ENCODE results near the gene LIPJ.

LIPJ gene

GRCh38 chr10:88617772-88618300 lies 31.3 kb downstream of the LIPJ start:
- Histone ChIP-seq H2AFZ (ENCODE audit: low read depth, low read length) (no peak overlapping the region), H3K4me1 (ENCODE audit: insufficient read depth, low read length) (no peaks in the 10 kb centered on the region), H3K4me3 (ENCODE audit: low read length) (no peak overlapping the region), H3K36me3 (ENCODE audit: insufficient read depth, low read length) (no peaks in the 10 kb centered on the region), H3K27me3 (ENCODE audit: insufficient read depth, low read length) (no peaks in the 10 kb centered on the region), H3K9me3 (ENCODE audit: low read length) (no peaks in the 10 kb centered on the region)

- no peaks in the 10 kb centered on the region for H3K27me3 ChIP-seq (ENCODE audit: insufficient read depth, low read length)
- no peaks in the 10 kb centered on the region for H3K9me3 ChIP-seq (ENCODE audit: low read length)
- no peak overlapping the region for H3K4me3 ChIP-seq (ENCODE audit: low read length)
- H2AFZ ChIP-seq (ENCODE audit: low read depth, low read length): no peak overlapping the region
- no peaks in the 10 kb centered on the region for H3K36me3 ChIP-seq (ENCODE audit: insufficient read depth, low read length)
- H3K4me1 ChIP-seq (ENCODE audit: insufficient read depth, low read length): no peaks in the 10 kb centered on the region
Measured at GRCh38 chr10:88618496-88618895, 31.9 kb downstream of the LIPJ start.

- H3K4me1 ChIP-seq (ENCODE audit: insufficient read depth, low read length): no peaks in the 10 kb centered on the region
- no peaks in the 10 kb centered on the region for H3K27me3 ChIP-seq (ENCODE audit: insufficient read depth, low read length)
Measured at GRCh38 chr10:88620441-88620840, 33.9 kb downstream of the LIPJ start.

GRCh38 chr10:88623835-88624234 lies 37.3 kb downstream of the LIPJ start:
- H3K36me3 ChIP-seq (ENCODE audit: insufficient read depth, low read length): no peaks in the 10 kb centered on the region
- H3K27me3 ChIP-seq (ENCODE audit: insufficient read depth, low read length): no peaks in the 10 kb centered on the region
- H3K4me1 ChIP-seq (ENCODE audit: insufficient read depth, low read length): no peaks in the 10 kb centered on the region
- H2AFZ ChIP-seq (ENCODE audit: low read depth, low read length): no peak overlapping the region
- no peak overlapping the region for H3K4me3 ChIP-seq (ENCODE audit: low read length)
- no peaks in the 10 kb centered on the region for H3K9me3 ChIP-seq (ENCODE audit: low read length)

More at GRCh38 chr10:88620441-88620840, 33.9 kb downstream of the LIPJ start:
- no peak overlapping the region for H2AFZ ChIP-seq (ENCODE audit: low read depth, low read length)
- no peak overlapping the region for H3K4me3 ChIP-seq (ENCODE audit: low read length)
- H3K9me3 ChIP-seq (ENCODE audit: low read length): no peaks in the 10 kb centered on the region
- H3K36me3 ChIP-seq (ENCODE audit: insufficient read depth, low read length): no peaks in the 10 kb centered on the region

GRCh38 chr10:88624840-88625239 lies 38.3 kb downstream of the LIPJ start:
- no peaks in the 10 kb centered on the region for H3K27me3 ChIP-seq (ENCODE audit: insufficient read depth, low read length)
- H3K36me3 ChIP-seq (ENCODE audit: insufficient read depth, low read length): no peaks in the 10 kb centered on the region
- H3K4me3 ChIP-seq (ENCODE audit: low read length): no peak overlapping the region
- no peaks in the 10 kb centered on the region for H3K9me3 ChIP-seq (ENCODE audit: low read length)
- no peaks in the 10 kb centered on the region for H3K4me1 ChIP-seq (ENCODE audit: insufficient read depth, low read length)
- no peak overlapping the region for H2AFZ ChIP-seq (ENCODE audit: low read depth, low read length)

- no peaks in the 10 kb centered on the region for H3K36me3 ChIP-seq (ENCODE audit: insufficient read depth, low read length)
- H3K4me1 ChIP-seq (ENCODE audit: insufficient read depth, low read length): no peaks in the 10 kb centered on the region
- no peak overlapping the region for H2AFZ ChIP-seq (ENCODE audit: low read depth, low read length)
- no peaks in the 10 kb centered on the region for H3K27me3 ChIP-seq (ENCODE audit: insufficient read depth, low read length)
- no peaks in the 10 kb centered on the region for H3K9me3 ChIP-seq (ENCODE audit: low read length)
- H3K4me3 ChIP-seq (ENCODE audit: low read length): no peak overlapping the region
Measured at GRCh38 chr10:88640186-88640585, 53.6 kb downstream of the LIPJ start.

- H3K4me1 ChIP-seq (ENCODE audit: insufficient read depth, low read length): no peaks in the 10 kb centered on the region
Measured at GRCh38 chr10:88642209-88642608, 55.6 kb downstream of the LIPJ start.

GRCh38 chr10:88642963-88643362 lies 56.4 kb downstream of the LIPJ start:
- H3K9me3 ChIP-seq (ENCODE audit: low read length): no peaks in the 10 kb centered on the region
- no peaks in the 10 kb centered on the region for H3K36me3 ChIP-seq (ENCODE audit: insufficient read depth, low read length)
- no peak overlapping the region for H3K4me3 ChIP-seq (ENCODE audit: low read length)
- H2AFZ ChIP-seq (ENCODE audit: low read depth, low read length): no peak overlapping the region
- H3K4me1 ChIP-seq (ENCODE audit: insufficient read depth, low read length): no peaks in the 10 kb centered on the region
- no peaks in the 10 kb centered on the region for H3K27me3 ChIP-seq (ENCODE audit: insufficient read depth, low read length)

More at GRCh38 chr10:88642209-88642608, 55.6 kb downstream of the LIPJ start:
- no peak overlapping the region for H2AFZ ChIP-seq (ENCODE audit: low read depth, low read length)
- no peaks in the 10 kb centered on the region for H3K9me3 ChIP-seq (ENCODE audit: low read length)
- H3K36me3 ChIP-seq (ENCODE audit: insufficient read depth, low read length): no peaks in the 10 kb centered on the region
- H3K27me3 ChIP-seq (ENCODE audit: insufficient read depth, low read length): no peaks in the 10 kb centered on the region
- H3K4me3 ChIP-seq (ENCODE audit: low read length): no peak overlapping the region

- H3K4me3 ChIP-seq (ENCODE audit: low read length): no peak overlapping the region
- no peaks in the 10 kb centered on the region for H3K27me3 ChIP-seq (ENCODE audit: insufficient read depth, low read length)
- no peaks in the 10 kb centered on the region for H3K36me3 ChIP-seq (ENCODE audit: insufficient read depth, low read length)
- H3K9me3 ChIP-seq (ENCODE audit: low read length): no peaks in the 10 kb centered on the region
- no peaks in the 10 kb centered on the region for H3K4me1 ChIP-seq (ENCODE audit: insufficient read depth, low read length)
- no peak overlapping the region for H2AFZ ChIP-seq (ENCODE audit: low read depth, low read length)
Measured at GRCh38 chr10:88647061-88647615, 60.6 kb downstream of the LIPJ start.

- H3K36me3 ChIP-seq (ENCODE audit: insufficient read depth, low read length): no peaks in the 10 kb centered on the region
- no peak overlapping the region for H3K4me3 ChIP-seq (ENCODE audit: low read length)
- no peaks in the 10 kb centered on the region for H3K27me3 ChIP-seq (ENCODE audit: insufficient read depth, low read length)
- no peaks in the 10 kb centered on the region for H3K9me3 ChIP-seq (ENCODE audit: low read length)
- no peaks in the 10 kb centered on the region for H3K4me1 ChIP-seq (ENCODE audit: insufficient read depth, low read length)
- H2AFZ ChIP-seq (ENCODE audit: low read depth, low read length): no peak overlapping the region
Measured at GRCh38 chr10:88651101-88651551, 64.6 kb downstream of the LIPJ start.

- no peaks in the 10 kb centered on the region for H3K4me1 ChIP-seq (ENCODE audit: insufficient read depth, low read length)
- no peaks in the 10 kb centered on the region for H3K36me3 ChIP-seq (ENCODE audit: insufficient read depth, low read length)
- H3K4me3 ChIP-seq (ENCODE audit: low read length): no peak overlapping the region
- no peaks in the 10 kb centered on the region for H3K9me3 ChIP-seq (ENCODE audit: low read length)
- H2AFZ ChIP-seq (ENCODE audit: low read depth, low read length): no peak overlapping the region
- H3K27me3 ChIP-seq (ENCODE audit: insufficient read depth, low read length): no peaks in the 10 kb centered on the region
Measured at GRCh38 chr10:88652616-88653015, 66.1 kb downstream of the LIPJ start.
